ENCODE data around the gene IQCM.
"Not testable (repeated sequence)": the region's sequence is repeated elsewhere in the genome, so short reads cannot be mapped to it uniquely, and the experiment has no call there.

The IQCM gene

DNA sequence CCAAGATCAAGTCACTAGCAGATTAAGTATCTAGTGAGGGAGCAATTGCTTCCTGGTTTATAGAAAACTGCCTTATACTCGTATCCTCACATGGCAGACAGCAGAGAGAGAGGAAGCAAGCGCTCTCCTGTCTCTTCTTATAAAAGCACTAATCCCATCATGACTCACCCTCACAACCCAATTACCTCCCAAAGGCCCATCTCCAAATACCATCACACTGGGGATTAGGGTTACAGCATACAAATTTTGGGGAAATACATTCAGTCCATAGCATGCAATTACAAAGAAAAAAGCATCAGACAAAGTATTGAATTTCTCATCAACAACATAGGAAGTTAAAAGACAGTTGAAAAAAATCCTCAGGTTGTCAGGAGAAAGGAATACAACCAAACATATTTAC is 292.6 kb downstream of the IQCM start:
- H3K4me3 ChIP-seq (ENCODE audit: extremely low read depth, insufficient read depth, low read length, poor library complexity, severe bottlenecking), result no peak overlapping the region
- WGBS, 2 experiments (ENCODE audit: insufficient coverage in 2 of 2), result 70 to 80% methylated on average over 1 of the region's 2 CpGs
- H3K4me1 ChIP-seq (ENCODE audit: control insufficient read depth, insufficient read depth, low read length, poor library complexity, severe bottlenecking), result no peaks in the 10 kb centered on the region
- no peaks in the 10 kb centered on the region for H3K9me3 ChIP-seq (ENCODE audit: control insufficient read depth, low read length)
- no peaks in the 10 kb centered on the region for H3K36me3 ChIP-seq (ENCODE audit: control insufficient read depth, insufficient read depth, low read length)
- no peak overlapping the region for H3K27ac ChIP-seq (ENCODE audit: low read depth, low read length, severe bottlenecking)

DNA sequence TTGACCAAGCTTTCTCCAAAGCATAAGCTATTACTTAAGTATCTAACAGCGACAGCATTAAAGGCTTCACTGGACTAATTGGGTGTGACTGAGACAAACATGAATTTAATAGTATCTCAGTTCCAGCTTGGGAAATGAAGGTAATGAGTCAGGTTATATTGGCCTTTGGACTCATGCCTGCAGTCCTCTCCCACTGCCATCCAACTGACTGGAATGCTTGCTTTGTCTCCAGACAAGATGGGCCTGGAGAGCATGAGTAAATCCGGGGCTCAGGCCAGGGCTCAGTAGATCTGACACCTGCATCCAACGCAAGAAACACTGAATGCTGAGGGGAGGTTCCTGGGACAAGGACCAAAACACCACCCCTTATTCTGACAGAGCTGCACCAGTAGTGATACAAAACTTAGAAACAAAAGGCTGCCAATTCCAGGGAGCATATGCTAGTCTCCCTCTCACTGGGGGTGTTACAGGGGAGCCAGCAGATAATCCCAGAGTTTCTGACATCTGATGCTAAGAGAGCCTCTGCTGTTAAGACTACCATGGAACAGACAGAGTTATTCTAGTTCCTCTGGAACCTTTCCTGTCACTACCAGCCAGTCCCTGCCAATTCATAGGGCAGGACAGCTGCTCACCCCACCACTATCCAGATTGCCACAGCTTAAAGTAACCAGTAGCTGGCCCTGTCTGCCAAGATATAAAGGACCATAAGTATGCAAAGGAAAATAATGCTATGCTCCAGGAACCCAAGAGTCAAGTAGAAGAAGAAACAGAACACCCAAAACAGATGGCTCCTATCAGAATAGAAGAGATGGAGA is 293.8 kb downstream of the IQCM start:
- no peak overlapping the region for H3K4me3 ChIP-seq (ENCODE audit: extremely low read depth, insufficient read depth, low read length, poor library complexity, severe bottlenecking)
- WGBS, 2 experiments (ENCODE audit: insufficient coverage in 2 of 2), result 73 to 80% methylated on average over 1 to 2 of the region's 3 CpGs
- H3K27ac ChIP-seq (ENCODE audit: low read depth, low read length, severe bottlenecking), result no peak overlapping the region
- no peaks in the 10 kb centered on the region for H3K4me1 ChIP-seq (ENCODE audit: control insufficient read depth, insufficient read depth, low read length, poor library complexity, severe bottlenecking)
- H3K36me3 ChIP-seq (ENCODE audit: control insufficient read depth, insufficient read depth, low read length), result no peaks in the 10 kb centered on the region
- H3K9me3 ChIP-seq (ENCODE audit: control insufficient read depth, low read length), result no peaks in the 10 kb centered on the region

DNA sequence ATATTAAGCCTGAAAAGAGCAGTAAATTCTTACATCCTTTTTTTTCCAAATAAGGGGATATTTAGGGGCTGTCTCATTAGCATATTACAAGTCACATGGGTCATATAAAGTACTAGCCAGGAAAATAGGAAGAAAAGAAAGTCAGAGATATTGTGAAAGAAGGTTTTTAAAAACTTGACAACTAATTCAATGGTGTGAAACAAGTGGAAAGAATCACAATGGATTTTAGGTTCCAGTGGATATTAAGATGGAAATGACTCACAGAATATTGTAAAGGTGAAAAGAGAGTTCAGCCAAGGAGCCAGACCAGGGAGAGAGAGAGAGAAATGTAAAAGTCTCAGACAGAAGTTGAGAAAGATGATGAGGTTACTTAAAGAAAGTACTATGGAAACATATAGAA is 297.2 kb downstream of the IQCM start:
- Histone ChIP-seq H3K36me3 (ENCODE audit: control insufficient read depth, insufficient read depth, low read length) (no peaks in the 10 kb centered on the region), H3K9me3 (ENCODE audit: control insufficient read depth, low read length) (no peaks in the 10 kb centered on the region), H3K4me1 (ENCODE audit: control insufficient read depth, insufficient read depth, low read length, poor library complexity, severe bottlenecking) (no peaks in the 10 kb centered on the region), H3K27ac (ENCODE audit: low read depth, low read length, severe bottlenecking) (no peak overlapping the region), H3K4me3 (ENCODE audit: extremely low read depth, insufficient read depth, low read length, poor library complexity, severe bottlenecking) (no peak overlapping the region)

GRCh38 chr4:149513081-149513480 is 302.6 kb downstream of the IQCM start:
- Histone ChIP-seq H3K27ac (ENCODE audit: low read depth, low read length, severe bottlenecking) (no peak overlapping the region), H3K36me3 (ENCODE audit: control insufficient read depth, insufficient read depth, low read length) (no peaks in the 10 kb centered on the region), H3K4me1 (ENCODE audit: control insufficient read depth, insufficient read depth, low read length, poor library complexity, severe bottlenecking) (no peaks in the 10 kb centered on the region), H3K4me3 (ENCODE audit: extremely low read depth, insufficient read depth, low read length, poor library complexity, severe bottlenecking) (no peak overlapping the region), H3K9me3 (ENCODE audit: control insufficient read depth, low read length) (no peaks in the 10 kb centered on the region)

DNA sequence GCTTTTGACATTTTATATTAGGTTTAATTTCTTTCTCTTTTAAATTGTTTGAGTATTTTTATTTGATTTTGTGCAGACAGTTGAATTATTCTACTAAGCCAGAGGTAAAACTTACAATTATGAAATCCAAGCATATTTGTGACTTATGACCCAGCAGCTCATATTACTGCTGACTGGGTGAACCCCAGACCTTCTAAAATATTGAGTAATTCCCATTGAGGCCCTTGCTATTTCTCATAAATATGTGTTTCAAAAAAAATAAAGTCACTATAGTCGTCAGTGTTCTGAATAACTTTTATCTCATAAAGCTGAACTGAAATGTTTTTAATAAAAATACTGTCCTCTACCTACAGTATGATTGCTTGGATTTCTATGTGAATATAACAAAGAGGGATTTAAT is 303.1 kb downstream of the IQCM start:
- H3K36me3 ChIP-seq (ENCODE audit: control insufficient read depth, insufficient read depth, low read length), result no peaks in the 10 kb centered on the region
- H3K9me3 ChIP-seq (ENCODE audit: control insufficient read depth, low read length), result no peaks in the 10 kb centered on the region
- no CpG with 5 or more reads among the region's 1 CpG for WGBS, 2 experiments (ENCODE audit: insufficient coverage in 2 of 2)
- no peak overlapping the region for H3K4me3 ChIP-seq (ENCODE audit: extremely low read depth, insufficient read depth, low read length, poor library complexity, severe bottlenecking)
- H3K4me1 ChIP-seq (ENCODE audit: control insufficient read depth, insufficient read depth, low read length, poor library complexity, severe bottlenecking), result no peaks in the 10 kb centered on the region
- no peak overlapping the region for H3K27ac ChIP-seq (ENCODE audit: low read depth, low read length, severe bottlenecking)

GRCh38 chr4:149511558-149512298 is 303.9 kb downstream of the IQCM start:
- no CpG with 5 or more reads among the region's 2 CpGs for WGBS, 2 experiments (ENCODE audit: insufficient coverage in 2 of 2)

DNA sequence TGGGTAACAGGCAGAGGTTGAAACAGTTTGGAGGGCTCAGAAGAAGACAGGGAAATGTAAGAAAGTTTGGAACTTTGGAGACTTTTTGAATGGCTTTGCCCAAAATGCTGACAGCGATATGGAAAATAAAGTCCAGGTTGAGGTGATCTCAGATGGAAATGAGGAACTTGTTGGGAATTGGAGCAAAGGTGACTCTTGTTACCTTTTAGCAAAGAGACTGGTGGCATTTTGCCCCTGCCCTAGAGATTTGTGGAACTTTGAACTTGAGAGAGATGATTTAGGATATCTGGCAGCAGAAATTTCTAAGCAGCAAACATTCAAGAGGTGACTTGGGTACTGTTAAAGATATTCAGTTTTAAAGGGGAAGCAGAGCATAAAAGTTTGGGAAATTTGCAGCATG is 308.3 kb downstream of the IQCM start:
- H3K36me3 ChIP-seq (ENCODE audit: control insufficient read depth, insufficient read depth, low read length); H3K4me1 ChIP-seq (ENCODE audit: control insufficient read depth, insufficient read depth, low read length, poor library complexity, severe bottlenecking); H3K27ac ChIP-seq (ENCODE audit: low read depth, low read length, severe bottlenecking); H3K9me3 ChIP-seq (ENCODE audit: control insufficient read depth, low read length); H3K4me3 ChIP-seq (ENCODE audit: extremely low read depth, insufficient read depth, low read length, poor library complexity, severe bottlenecking): not testable (repeated sequence)
- WGBS, 2 experiments (ENCODE audit: insufficient coverage in 2 of 2), result 83 to 89% methylated on average over 1 of the region's 1 CpG

More at GRCh38 chr4:149511558-149512298, 303.9 kb downstream of the IQCM start:
- no peak overlapping the region for H3K27ac ChIP-seq (ENCODE audit: low read depth, low read length, severe bottlenecking)
- no peak overlapping the region for H3K4me3 ChIP-seq (ENCODE audit: extremely low read depth, insufficient read depth, low read length, poor library complexity, severe bottlenecking)
- H3K36me3 ChIP-seq (ENCODE audit: control insufficient read depth, insufficient read depth, low read length), result no peaks in the 10 kb centered on the region
- no peaks in the 10 kb centered on the region for H3K9me3 ChIP-seq (ENCODE audit: control insufficient read depth, low read length)
- no peaks in the 10 kb centered on the region for H3K4me1 ChIP-seq (ENCODE audit: control insufficient read depth, insufficient read depth, low read length, poor library complexity, severe bottlenecking)

GRCh38 chr4:149500806-149501205 is 314.8 kb downstream of the IQCM start:
- Histone ChIP-seq H3K9me3 (ENCODE audit: control insufficient read depth, low read length) (no peaks in the 10 kb centered on the region), H3K36me3 (ENCODE audit: control insufficient read depth, insufficient read depth, low read length) (no peaks in the 10 kb centered on the region), H3K27ac (ENCODE audit: low read depth, low read length, severe bottlenecking) (no peak overlapping the region), H3K4me3 (ENCODE audit: extremely low read depth, insufficient read depth, low read length, poor library complexity, severe bottlenecking) (no peak overlapping the region), H3K4me1 (ENCODE audit: control insufficient read depth, insufficient read depth, low read length, poor library complexity, severe bottlenecking) (no peaks in the 10 kb centered on the region)
- 100% methylated on average over 1 of the region's 2 CpGs for WGBS, 2 experiments (ENCODE audit: insufficient coverage in 2 of 2)

DNA sequence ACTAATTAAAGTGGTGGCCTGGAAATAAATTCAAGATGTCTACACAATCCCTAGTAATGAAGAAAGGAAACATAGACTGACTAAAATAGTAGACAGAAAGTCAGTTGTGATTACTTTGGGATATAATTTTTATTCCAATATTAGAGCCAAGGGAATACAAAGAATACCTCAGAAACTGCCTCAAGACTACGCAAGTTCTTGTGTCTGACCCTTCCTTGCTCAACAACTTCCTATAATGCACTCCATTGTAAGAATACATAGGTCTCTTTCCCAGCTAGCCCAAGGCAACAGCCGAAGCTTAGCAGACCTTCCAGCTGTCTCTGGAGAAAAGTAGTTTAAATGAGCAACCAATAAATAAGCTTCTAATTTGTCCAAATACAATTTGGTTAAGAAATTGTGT is 315.9 kb downstream of the IQCM start:
- no peaks in the 10 kb centered on the region for H3K4me1 ChIP-seq (ENCODE audit: control insufficient read depth, insufficient read depth, low read length, poor library complexity, severe bottlenecking)
- H3K9me3 ChIP-seq (ENCODE audit: control insufficient read depth, low read length), result no peaks in the 10 kb centered on the region
- H3K4me3 ChIP-seq (ENCODE audit: extremely low read depth, insufficient read depth, low read length, poor library complexity, severe bottlenecking), result no peak overlapping the region
- no peak overlapping the region for H3K27ac ChIP-seq (ENCODE audit: low read depth, low read length, severe bottlenecking)
- no peaks in the 10 kb centered on the region for H3K36me3 ChIP-seq (ENCODE audit: control insufficient read depth, insufficient read depth, low read length)
- 78 to 80% methylated on average over 1 of the region's 2 CpGs for WGBS, 2 experiments (ENCODE audit: insufficient coverage in 2 of 2)

GRCh38 chr4:149498246-149498645 is 317.4 kb downstream of the IQCM start:
- Histone ChIP-seq H3K9me3 (ENCODE audit: control insufficient read depth, low read length) (no peaks in the 10 kb centered on the region), H3K4me1 (ENCODE audit: control insufficient read depth, insufficient read depth, low read length, poor library complexity, severe bottlenecking) (no peaks in the 10 kb centered on the region), H3K4me3 (ENCODE audit: extremely low read depth, insufficient read depth, low read length, poor library complexity, severe bottlenecking) (no peak overlapping the region), H3K27ac (ENCODE audit: low read depth, low read length, severe bottlenecking) (no peak overlapping the region), H3K36me3 (ENCODE audit: control insufficient read depth, insufficient read depth, low read length) (no peaks in the 10 kb centered on the region)
- WGBS, 2 experiments (ENCODE audit: insufficient coverage in 2 of 2), result 67 to 71% methylated on average over 1 of the region's 3 CpGs

DNA sequence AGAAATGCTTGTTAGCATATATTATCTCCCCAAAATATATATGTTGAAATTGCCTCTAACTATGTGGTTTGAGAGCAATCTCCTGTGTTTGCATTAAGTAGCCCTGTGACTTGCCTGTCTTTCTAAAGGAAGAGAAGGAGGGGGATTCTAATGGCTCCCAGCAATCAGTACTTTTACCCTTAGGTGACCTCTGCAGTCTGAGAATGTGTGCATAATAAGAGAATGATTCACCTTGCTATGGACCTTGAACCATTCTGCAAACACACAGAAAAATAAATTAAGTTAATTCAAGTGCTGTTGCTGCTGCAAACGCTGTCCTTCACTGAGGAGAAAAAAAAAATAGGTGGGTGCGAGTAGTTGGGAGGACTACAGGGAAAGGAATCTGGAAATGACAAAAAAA is 322.2 kb downstream of the IQCM start:
- Histone ChIP-seq H3K9me3 (ENCODE audit: control insufficient read depth, low read length) (no peaks in the 10 kb centered on the region), H3K4me1 (ENCODE audit: control insufficient read depth, insufficient read depth, low read length, poor library complexity, severe bottlenecking) (no peaks in the 10 kb centered on the region), H3K27ac (ENCODE audit: low read depth, low read length, severe bottlenecking) (no peak overlapping the region), H3K4me3 (ENCODE audit: extremely low read depth, insufficient read depth, low read length, poor library complexity, severe bottlenecking) (no peak overlapping the region), H3K36me3 (ENCODE audit: control insufficient read depth, insufficient read depth, low read length) (no peaks in the 10 kb centered on the region)
- no CpG with 5 or more reads among the region's 2 CpGs for WGBS, 2 experiments (ENCODE audit: insufficient coverage in 2 of 2)

Data from mesodermal cell (in vitro differentiated cells).